CD4-positive, alpha-beta T cell treated with Interleukin-2 at 100 ng/mL for 4 hours (primary cell): ENCODE data around the gene MTIF3.

Experiments used
- DNase-seq: peaks from one replicate; pipeline ENCODE4 v3.0.0-alpha.2; 2020; ENCODE audit warnings: low spot score

The MTIF3 gene

GRCh38 chr13:27455331-27455855, 5.0 kb upstream of the MTIF3 start:
- no peak for DNase-seq

GRCh38 chr13:27450921-27451471, 632 bp upstream of the MTIF3 start:
- peak; percentile 20 for DNase-seq

- DNase-seq: no peak
Observed at GRCh38 chr13:27449081-27449603, 1.2 kb downstream of the MTIF3 start.

GRCh38 chr13:27448308-27448707, 2.1 kb downstream of the MTIF3 start:
- no peak for DNase-seq

- peak; percentile 51 for DNase-seq
Observed at GRCh38 chr13:27446986-27447583, 3.3 kb downstream of the MTIF3 start.

GRCh38 chr13:27442797-27443196, 7.6 kb downstream of the MTIF3 start:
- DNase-seq: no peak

- no peak for DNase-seq
Observed at GRCh38 chr13:27442071-27442647, 8.2 kb downstream of the MTIF3 start.

GRCh38 chr13:27440408-27440807, 10.0 kb downstream of the MTIF3 start:
- no peak for DNase-seq

GRCh38 chr13:27437126-27437525, 13.2 kb downstream of the MTIF3 start:
- DNase-seq: no peak

GRCh38 chr13:27432611-27433210, 17.7 kb downstream of the MTIF3 start:
- peak; percentile 29 for DNase-seq

- DNase-seq: no peak
Observed at GRCh38 chr13:27432180-27432579, 18.2 kb downstream of the MTIF3 start.

GRCh38 chr13:27428160-27428559, 22.2 kb downstream of the MTIF3 start:
- DNase-seq: no peak

- no peak for DNase-seq
Observed at GRCh38 chr13:27427641-27428040, 22.7 kb downstream of the MTIF3 start.

- peak; percentile 86 for DNase-seq
Observed at GRCh38 chr13:27425918-27426630, 24.3 kb downstream of the MTIF3 start.

GRCh38 chr13:27425158-27425917, 25.0 kb downstream of the MTIF3 start:
- no peak for DNase-seq

GRCh38 chr13:27424246-27425157, 25.9 kb downstream of the MTIF3 start, which contains the start of gene GTF3A:
Gene GTF3A, plus strand, starts transcription at chr13:27424619.
- DNase-seq: peak; percentile 86

GRCh38 chr13:27423333-27423732, 27.0 kb downstream of the MTIF3 start:
- no peak for DNase-seq

- no peak for DNase-seq
Observed at GRCh38 chr13:27421101-27421871, 29.1 kb downstream of the MTIF3 start.

- DNase-seq: no peak
Observed at GRCh38 chr13:27419328-27419727, 31.0 kb downstream of the MTIF3 start.

- no peak for DNase-seq
Observed at GRCh38 chr13:27415116-27415515, 35.2 kb downstream of the MTIF3 start.
